Skin of body (tissue), 2 donors: ENCODE results near the gene PPFIA4. TPM values are rescaled to one million over a fixed set of nuclear protein-coding genes. Genes with fewer than 3 reads are reported as not detected.
A peak's percentile ranks its signal among the peaks of the same experiment; 100 is the strongest.

Experiments used
- DNase-seq: peaks from one replicate; lab custom pipeline; 2025; lab: John Stamatoyannopoulos, UW
- total RNA-seq: library from RNA; depleted of rRNA; stranded (reverse); fragments of >200 nt; gene quantifications from one replicate; pipeline ENCODE4 v1.2.3, GENCODE V29; 2014

PPFIA4 gene
- total RNA-seq, 1 donor from 2014 or later, result 4.2 TPM

DNA sequence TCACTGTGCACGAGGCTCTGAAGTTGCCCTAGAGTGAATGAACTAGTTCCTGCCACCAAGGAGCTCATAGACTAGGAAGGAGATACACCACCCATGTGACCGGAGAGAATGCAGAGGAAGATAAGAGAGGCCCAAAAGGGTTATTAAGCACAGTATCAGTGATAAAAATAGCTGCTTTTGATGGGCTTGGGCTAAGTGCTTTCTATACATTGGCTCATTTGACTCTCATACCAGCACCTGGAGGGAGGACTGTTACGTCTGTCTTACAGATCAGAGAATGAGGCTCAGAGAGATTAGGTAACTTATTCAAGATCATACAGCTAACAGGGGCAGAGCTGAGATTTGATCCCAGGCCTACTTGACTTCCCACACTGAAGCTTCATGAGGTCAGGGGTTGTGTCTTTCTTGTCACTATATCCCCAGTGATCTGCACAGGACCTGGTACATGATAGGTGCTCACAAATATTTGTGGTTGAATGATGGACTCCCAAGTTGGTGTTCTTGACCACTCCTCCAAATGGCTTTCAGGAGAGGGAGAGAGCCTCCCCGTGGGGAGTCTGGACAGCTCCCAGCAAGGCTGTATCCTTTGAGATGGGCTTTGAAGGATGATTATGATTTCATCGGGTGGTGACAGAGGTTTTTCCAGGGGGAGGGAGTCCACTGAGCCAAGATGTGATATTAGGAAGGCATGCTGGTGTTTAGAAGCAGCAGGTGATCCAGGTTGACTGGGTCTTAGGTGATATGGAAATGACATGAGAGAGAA, 14.4 kb downstream of the PPFIA4 start:
- no peak for DNase-seq

DNA sequence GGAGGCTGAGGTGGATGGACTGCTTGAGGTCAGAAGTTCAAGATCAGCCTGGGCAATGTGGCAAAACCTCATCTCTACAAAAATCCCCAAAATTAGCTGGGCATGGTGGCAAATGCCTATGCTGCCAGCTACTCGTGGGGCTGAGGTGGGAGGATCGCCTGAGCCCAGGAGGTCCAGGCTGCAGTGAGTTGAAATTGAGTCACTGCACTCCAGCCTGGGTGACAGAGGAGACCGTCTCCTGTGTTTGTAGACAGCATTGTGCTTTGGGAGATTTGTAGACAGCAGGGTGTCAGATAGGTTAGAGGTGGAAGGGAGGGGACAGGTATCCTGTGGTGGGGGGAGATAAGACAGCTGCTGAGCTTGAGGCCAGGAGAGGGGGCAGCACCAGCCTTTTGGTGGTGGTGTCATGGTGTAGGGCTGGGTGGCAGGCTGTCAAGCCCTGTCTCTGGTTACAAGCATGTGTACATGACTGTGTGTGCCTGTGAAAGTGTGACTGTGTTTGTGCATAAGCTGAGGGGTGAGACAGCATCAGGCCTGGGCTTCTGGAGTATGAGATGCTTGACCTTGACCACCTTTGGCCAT, 15.2 kb downstream of the PPFIA4 start:
- DNase-seq, result no peak

DNA sequence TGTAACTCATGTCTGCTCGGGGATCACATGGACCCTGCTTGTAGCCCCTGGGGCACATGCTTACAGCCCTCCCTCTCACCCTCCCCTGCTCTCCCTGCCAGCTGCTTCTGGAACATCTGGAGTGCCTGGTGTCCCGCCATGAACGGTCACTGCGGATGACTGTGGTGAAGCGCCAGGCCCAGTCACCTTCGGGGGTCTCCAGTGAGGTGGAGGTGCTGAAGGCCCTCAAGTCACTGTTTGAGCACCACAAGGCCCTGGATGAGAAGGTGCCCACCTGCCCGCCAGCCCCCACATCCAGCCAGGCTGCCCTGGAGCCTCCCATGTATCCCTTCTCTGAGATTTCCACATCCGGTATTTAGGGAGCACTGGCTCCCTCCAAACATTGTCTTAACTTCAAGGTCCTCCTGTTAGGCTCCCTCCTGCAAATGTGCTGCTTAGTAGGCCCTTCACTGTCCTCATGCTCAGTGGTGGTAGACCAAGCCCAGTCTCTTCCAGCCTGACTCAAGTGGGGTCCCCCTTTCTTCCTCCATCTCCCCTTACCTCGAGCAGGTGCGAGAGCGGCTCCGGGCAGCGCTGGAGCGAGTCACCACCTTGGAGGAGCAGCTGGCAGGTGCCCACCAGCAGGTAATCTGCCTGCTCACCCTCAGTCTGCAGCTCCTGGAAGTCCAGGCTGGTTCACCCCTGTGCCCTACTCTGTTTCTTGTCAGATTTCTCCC, 17.7 kb downstream of the PPFIA4 start:
- no peak for DNase-seq

DNA sequence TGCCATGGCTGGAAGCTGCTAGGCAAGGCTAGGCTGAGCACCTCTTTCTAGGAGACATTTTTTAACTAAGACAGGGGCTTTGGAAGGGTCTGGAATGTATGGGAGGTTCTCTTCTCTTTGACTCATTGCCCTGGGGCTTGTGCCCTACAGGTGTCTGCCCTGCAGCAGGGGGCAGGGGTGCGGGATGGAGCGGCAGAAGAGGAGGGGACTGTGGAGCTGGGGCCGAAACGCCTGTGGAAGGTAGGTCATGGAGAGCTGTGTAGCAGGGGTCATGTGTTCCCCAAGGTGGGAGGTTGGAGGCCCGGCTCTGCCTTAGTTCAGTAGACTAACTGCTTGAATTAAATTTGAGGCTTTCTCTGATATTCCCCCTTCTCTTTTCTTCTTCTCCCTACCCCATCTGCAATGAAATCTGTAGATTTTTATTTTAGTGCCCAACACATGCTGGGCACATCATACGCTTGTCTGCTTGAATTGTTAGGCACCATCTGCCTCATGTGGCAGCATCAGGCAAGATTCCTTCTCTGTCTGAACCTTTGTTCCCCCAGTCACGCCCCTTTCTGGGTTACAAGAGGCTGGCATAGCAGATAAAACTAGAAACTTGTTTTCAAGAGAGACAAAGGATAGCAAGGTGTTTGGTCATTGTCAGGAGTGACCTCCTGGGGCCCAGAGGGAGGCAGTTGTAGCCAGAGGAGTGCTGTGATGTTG, 18.4 kb downstream of the PPFIA4 start:
- DNase-seq, result no peak

DNA sequence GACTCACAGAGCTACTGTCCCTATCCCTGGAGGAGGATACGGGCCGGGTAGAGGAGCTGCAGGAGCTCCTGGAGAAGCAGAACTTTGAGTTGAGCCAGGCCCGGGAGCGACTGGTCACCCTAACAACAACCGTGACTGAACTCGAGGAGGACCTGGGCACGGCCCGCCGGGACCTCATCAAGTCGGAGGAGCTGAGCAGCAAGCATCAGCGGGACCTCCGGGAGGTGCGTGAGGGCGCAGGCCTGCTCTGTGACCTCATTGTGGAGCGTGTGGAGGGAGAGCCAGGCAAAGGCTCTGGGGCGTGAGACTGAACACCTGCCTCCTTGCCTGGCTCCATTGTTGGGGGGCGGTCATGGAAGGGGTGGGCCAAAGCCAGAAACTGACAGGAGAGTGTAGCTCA, 19.0 kb downstream of the PPFIA4 start:
- no peak for DNase-seq

DNA sequence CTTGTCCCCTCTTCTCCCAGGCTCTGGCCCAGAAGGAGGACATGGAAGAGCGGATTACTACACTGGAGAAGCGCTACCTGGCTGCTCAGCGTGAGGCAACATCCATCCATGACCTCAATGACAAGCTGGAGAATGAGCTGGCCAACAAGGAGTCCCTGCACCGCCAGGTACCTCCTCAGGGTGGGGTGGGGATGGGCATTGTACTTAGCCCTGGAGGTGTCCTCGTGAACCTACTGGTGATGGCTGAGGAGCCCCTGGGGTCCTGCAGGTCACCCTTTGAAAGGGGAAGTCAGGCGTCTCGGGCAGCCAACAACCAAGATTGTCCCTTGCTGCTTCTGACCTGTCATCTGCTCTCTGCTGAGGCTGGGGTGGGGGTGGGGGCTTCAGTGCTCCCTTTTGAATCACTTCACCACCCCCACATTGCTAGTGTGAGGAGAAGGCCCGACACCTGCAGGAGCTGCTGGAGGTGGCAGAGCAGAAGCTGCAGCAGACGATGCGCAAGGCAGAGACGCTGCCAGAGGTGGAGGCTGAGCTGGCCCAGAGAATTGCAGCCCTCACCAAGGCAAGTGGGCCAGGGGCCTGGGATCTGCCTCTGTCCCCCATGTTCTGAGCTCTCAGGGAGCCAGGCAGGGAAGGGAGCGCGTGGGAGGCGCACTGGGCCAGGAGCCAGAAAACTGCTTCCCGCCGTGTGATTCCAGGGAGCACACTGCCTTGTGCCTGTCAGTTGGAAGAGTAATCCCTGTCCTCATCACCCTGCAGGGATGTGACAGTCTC, 19.7 kb downstream of the PPFIA4 start:
- DNase-seq, result no peak

DNA sequence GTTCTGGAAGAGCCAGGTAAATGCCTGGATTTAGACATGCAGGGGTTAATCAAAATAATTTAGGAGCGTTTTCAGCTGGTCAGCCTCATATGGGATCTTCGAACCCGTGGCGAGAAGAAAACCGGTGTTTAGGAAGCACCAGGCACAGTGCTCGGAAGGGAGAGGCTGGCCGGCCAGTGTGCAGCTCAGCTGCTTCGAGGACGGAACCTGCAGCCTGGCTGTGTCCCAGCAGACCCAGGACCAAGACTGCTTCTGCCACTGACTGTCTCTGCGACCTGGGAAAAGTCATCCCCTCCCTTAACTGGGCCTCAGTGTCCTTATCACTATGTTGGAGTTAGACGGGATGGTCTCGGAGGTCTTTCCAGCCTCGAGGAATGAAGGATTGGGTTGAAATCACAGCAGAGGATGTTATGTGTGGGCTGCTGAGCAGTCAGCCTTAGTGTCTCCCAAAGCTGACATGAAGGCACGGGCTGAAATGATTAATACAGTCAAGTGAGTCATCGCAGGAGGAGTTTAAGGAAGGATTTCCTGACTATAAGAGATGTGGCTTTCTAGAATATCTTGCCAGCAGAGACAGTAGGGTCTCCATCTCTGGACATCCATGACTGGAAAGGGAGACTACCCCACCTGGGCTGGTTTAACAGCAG, 20.8 kb downstream of the PPFIA4 start:
- DNase-seq, result peak; percentile 32

DNA sequence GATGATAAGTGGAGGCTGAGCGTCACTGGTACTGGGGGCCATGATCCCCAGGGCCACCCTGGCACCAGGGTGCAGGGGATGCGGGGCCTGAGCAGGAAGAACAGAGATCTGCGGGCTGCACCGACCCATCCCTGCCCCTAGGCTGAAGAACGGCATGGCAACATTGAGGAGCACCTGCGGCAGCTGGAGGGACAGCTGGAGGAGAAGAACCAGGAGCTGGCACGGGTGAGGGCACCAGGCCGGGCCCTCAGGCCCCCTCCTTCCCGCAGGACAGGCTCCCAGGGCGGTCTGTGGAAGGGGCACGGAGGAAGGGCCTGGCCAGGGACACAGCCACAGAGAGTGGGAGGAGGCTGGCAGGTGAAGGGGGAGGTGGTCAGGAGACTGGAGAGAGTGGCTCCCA, 21.8 kb downstream of the PPFIA4 start:
- DNase-seq, result no peak

DNA sequence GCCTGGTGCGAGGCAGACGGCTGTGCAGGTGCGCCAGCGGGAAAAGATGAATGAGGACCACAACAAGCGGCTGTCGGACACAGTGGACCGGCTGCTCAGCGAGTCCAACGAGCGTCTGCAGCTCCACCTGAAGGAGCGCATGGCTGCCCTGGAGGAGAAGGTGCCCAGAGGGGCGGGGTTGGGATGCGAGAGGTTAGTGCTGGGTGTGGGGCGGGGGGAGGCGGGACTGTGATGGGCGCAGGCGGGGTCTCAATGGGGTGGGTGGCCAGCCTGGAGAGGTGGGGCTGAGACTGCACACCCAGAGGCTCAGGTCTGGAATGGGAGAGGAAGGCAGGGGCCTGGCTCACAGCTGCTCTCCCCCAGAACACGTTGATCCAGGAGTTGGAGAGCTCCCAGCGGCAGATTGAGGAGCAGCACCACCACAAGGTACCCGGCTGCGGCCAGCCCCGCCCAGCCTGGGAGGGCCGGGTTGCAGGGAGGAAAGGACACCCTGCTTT, 22.3 kb downstream of the PPFIA4 start:
- DNase-seq, result no peak

DNA sequence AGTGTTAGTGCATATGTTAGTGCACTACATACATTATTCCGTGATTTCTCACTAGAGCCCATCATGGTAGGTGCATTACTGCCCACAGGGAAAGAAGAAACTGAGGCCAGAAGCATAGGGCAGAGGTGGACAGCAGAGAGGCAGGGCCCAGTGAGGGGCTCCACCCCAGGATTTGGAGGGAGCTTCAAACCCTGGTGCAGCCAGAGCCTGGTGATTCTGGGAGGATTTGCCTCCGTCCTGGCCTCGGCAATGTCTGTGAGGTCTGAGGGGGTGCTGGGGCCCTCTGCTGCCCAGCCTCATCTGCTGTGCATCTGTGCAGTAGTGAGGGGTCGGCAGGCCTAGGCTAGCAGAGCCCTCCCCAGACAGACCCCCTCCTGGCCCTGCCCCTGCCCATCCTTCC, 22.8 kb downstream of the PPFIA4 start:
- no peak for DNase-seq

DNA sequence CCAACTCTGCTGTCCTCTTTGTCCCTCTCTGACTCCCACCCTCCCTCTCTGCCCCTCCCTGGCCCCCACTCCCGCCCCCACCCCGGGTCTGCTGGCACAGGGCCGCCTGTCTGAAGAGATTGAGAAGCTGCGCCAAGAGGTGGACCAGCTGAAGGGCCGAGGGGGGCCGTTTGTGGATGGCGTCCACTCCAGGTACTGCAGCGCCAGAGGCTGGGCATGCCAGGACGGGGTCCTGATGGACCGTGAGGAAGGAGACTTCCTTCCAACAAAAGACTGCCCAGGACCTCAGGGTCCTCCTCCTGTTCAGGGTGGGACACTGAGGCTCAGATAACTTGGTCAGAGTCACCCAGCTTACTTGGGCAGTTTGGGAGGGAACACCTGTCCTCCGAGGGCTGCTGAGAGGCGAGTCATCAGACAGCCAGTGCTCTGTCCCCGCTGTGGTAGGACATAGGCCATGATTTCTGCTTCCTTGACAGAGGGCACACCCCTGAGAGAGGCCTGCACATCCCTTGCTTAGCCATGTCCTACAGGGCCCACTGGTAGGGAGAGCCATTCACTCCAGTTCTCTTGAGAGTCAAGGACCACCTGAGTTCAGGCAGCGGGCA, 23.4 kb downstream of the PPFIA4 start:
- DNase-seq, result no peak

DNA sequence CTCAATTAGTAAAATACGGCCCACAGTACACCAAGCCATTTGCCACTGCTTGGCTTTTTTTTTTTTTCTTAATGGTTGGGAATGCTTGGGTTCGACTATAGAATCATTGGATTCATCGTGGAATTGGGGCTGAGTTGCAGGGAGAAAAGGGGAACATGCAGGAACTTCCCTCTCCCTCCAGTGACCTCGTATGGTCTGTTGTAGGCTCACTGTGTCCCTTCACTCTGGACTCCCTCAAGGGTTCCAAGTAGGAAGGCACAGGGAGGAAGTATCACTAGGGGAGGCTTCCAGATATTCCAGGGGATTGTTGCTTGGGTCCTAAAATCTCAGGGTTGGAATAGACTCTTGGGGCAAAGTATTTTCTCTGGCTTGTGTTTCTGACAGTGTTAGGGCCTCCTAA, 24.5 kb downstream of the PPFIA4 start:
- DNase-seq, result no peak

DNA sequence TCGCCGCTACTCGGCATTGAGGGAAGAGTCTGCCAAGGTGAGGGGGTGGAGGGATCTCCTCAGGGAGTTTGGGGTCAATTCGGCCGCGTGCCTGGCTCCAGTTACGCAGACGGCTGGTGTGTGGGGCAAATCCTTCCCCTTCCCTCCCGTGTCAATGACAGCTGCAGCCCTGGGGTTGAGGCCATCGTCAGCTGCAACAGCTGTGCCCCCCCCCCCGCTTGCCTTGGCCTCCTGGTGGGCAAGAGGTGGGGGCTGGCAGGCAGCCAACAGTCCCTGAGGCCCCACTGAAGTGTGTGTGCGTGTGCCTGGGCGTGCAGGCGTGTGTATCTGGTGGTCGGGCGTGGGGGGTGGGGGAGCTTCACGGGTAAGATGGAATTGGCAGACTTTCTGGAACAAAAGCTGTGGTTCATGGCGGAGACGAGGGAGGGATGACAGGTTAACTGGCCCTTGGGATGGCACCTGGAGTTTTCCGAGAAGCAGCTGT, 25.6 kb downstream of the PPFIA4 start:
- DNase-seq, result no peak

DNA sequence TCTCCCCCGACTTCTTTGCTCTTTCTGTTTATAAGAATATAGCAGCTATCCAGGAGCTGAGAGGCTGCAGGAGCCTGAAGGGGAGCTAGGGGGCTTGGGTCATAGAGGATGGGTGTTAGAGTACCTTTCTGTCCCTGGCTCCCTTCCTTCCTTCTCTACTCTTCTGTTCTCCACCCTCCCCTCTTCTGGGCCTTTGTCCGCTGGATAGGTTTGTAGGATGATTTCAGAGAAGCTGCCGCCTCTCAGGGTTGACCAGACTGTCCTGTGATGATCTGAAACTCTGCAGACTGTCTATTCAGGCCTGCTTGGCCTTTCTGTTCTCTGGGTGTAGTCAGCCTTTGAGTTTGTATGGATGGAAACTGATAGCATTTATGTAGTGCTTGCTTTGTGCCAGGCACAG, 26.3 kb downstream of the PPFIA4 start:
- no peak for DNase-seq

DNA sequence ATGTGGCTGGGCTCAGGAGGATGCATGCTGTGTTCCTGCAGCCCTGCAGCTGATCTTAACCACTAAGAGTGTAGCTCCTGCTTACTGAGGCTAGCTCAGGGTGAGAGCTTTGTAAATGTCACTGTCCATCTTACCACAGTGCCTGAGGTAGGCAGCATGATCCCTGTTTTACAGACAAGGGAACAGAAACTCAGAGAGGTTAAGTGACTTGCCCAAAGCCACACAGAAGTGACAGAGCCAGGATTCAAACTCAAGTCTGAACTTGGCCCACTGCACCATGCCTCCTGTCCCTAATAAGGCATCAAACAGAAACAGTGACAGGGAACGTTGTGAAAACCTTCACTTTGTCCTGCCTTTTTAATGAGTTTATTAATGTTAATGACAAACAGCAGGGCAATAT, 27.9 kb downstream of the PPFIA4 start:
- no peak for DNase-seq

DNA sequence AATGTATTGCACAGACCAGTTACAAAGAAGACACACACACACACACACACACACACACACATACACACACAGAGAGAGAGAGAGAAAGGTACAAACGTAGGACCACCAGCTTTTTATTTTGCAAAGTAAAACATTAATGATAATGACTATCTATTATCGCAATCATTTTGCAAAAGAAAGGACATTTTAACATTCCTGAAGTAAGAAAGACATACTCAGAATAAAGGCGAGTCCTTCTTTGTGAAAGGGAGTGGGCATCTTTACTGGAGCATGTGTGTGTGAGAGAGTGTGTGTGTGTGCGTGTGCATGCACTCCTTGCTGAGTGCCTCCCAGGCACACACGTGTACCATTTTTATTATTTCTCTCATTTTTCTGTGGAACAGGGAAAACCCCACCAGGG, 28.4 kb downstream of the PPFIA4 start:
- no peak for DNase-seq

DNA sequence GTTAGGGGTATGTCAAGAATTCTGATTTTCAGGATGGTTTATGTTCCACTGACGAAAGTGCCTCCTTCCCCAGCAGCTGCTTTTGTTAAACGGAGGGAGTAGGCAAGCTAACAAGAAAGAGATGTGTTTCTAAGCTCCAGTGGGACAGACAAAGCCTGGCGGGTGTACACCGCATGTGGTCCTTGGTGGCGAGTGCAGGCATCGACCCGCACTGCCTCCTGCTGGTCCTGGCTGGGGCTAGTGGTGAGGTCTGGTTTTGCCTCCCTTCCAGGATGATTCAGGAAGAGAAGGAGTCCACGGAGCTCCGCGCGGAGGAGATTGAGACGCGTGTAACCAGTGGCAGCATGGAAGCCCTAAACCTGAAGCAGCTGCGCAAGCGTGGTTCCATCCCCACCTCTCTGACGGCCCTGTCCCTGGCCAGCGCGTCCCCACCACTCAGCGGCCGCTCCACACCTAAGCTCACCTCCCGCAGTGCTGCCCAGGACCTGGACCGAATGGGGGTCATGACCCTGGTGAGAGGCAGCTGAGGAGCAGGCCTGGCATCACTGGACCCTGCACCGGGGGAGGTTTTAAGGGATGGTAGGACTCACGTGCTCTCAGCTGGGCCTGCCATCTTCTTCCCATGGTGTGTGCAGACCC, 29.0 kb downstream of the PPFIA4 start:
- DNase-seq, result no peak

DNA sequence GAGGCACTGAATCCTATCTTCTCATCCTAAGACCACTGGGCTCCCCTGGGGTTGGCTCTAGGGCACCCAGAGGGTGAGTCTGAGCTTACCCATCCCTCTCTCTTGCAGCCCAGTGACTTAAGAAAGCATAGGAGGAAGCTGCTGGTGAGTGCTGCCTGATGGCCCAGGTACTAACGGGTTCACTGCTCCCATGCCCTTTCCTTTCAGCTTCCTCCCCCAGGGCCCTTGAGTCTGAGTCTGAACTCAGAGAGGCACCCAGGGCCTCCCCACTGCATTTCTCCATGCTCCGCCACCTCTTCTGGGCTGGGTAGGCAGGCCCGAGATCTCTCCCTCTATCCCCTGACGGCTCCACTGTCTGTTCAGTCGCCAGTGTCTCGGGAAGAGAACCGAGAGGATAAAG, 29.7 kb downstream of the PPFIA4 start:
- DNase-seq, result no peak

DNA sequence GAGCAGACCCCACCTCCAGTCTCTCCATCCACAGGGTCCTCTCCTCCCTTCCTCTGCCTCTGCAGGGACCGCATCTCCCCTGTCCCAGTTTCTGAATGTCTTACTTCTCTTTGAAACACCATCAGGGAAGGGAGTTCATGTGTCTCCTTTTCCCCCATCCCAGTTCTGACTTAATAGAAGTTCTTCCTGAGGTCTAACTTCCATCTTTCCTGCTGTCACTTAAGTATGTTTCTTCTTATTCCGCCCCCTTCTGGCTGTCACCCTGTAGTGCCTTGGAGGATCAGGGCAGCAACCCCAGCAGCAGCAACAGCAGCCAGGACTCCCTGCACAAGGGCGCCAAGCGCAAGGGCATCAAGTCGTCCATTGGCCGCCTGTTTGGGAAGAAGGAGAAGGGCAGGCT, 30.2 kb downstream of the PPFIA4 start:
- no peak for DNase-seq
